ENCODE data around the gene NMT1. TPM values are rescaled to one million over a fixed set of nuclear protein-coding genes. Genes with fewer than 3 reads are reported as not detected.

NMT1 gene
- total RNA-seq, 4 donors from 2014 or later = 58.5 to 79.3 (median 65.1) TPM

- H3K36me3 ChIP-seq = peaks cover 61 to 97% (median 93%) of the 10 kb centered on the region in 4 donors
- TF ChIP-seq CTCF (IDR thresholded peaks at IDR 0.05) (no peak), EP300 (IDR thresholded peaks at IDR 0.05) (no peak), POLR2A (IDR thresholded peaks at IDR 0.05; ENCODE audit: low read depth) (no peak), POLR2AphosphoS5 (IDR thresholded peaks at IDR 0.05) (no peak)
- intact Hi-C loops (cut with DNase I) = no loop called here
Observed at GRCh38 chr17:45101546-45101882, 40.4 kb downstream of the NMT1 start.

GRCh38 chr17:45101883-45102811, 41.0 kb downstream of the NMT1 start:
- H3K27ac ChIP-seq (replicated peaks in 1 of 4) = peak overlapping the region; percentile 18 to 55 (median 30)
- no peaks in the 10 kb centered on the region for H3K27me3 ChIP-seq
- no peak overlapping the region for H3K4me3 ChIP-seq
- 79% methylated on average over 12 of the region's 12 CpGs for WGBS
- no peaks in the 10 kb centered on the region for H3K9me3 ChIP-seq
- peaks cover 33 to 57% (median 37%) of the 10 kb centered on the region in 4 donors for H3K4me1 ChIP-seq
- intact Hi-C loops (cut with DNase I) = no loop called here
- no peak for DNase-seq (ENCODE audit: extremely low spot score)
- TF ChIP-seq EP300 (IDR thresholded peaks at IDR 0.05) = no peak
- no peak for TF ChIP-seq POLR2A (IDR thresholded peaks at IDR 0.05; ENCODE audit: low read depth)
- TF ChIP-seq POLR2AphosphoS5 (IDR thresholded peaks at IDR 0.05) = no peak
- no peak for TF ChIP-seq CTCF (IDR thresholded peaks at IDR 0.05)
- peaks cover 55 to 97% (median 93%) of the 10 kb centered on the region in 4 donors for H3K36me3 ChIP-seq

More at GRCh38 chr17:45101546-45101882, 40.4 kb downstream of the NMT1 start:
- no peak for DNase-seq (ENCODE audit: extremely low spot score)
- Histone ChIP-seq H3K4me1 (peaks cover 31 to 52% (median 36%) of the 10 kb centered on the region in 4 donors), H3K9me3 (no peaks in the 10 kb centered on the region), H3K27ac (replicated peaks in 1 of 4) (peak overlapping the region in 2 of 4 donors; percentile 35 to 55), H3K27me3 (no peaks in the 10 kb centered on the region), H3K4me3 (no peak overlapping the region)
- 63% methylated on average over 9 of the region's 9 CpGs for WGBS

GRCh38 chr17:45102856-45103255, 41.7 kb downstream of the NMT1 start:
- TF ChIP-seq EP300 (IDR thresholded peaks at IDR 0.05) (no peak), POLR2A (IDR thresholded peaks at IDR 0.05; ENCODE audit: low read depth) (no peak), CTCF (IDR thresholded peaks at IDR 0.05) (no peak), POLR2AphosphoS5 (IDR thresholded peaks at IDR 0.05) (no peak)
- intact Hi-C loops (cut with DNase I) = no loop called here
- no peak overlapping the region for H3K4me3 ChIP-seq
- H3K9me3 ChIP-seq = no peaks in the 10 kb centered on the region
- peak overlapping the region in 3 of 4 donors; percentile 18 to 55 (median 25) for H3K27ac ChIP-seq (replicated peaks in 1 of 4)
- H3K27me3 ChIP-seq = no peaks in the 10 kb centered on the region
- peaks cover 36 to 61% (median 39%) of the 10 kb centered on the region in 4 donors for H3K4me1 ChIP-seq
- 89% methylated on average over 9 of the region's 9 CpGs for WGBS
- DNase-seq (ENCODE audit: extremely low spot score) = no peak
- H3K36me3 ChIP-seq = peaks cover 48 to 97% (median 93%) of the 10 kb centered on the region in 4 donors

- H3K4me3 ChIP-seq = no peak overlapping the region
- H3K36me3 ChIP-seq = peaks cover 43 to 97% (median 93%) of the 10 kb centered on the region in 4 donors
- H3K27ac ChIP-seq (replicated peaks in 1 of 4) = no peak overlapping the region
- 74% methylated on average over 8 of the region's 9 CpGs for WGBS
- peaks cover 36 to 57% (median 39%) of the 10 kb centered on the region in 4 donors for H3K4me1 ChIP-seq
- H3K9me3 ChIP-seq = no peaks in the 10 kb centered on the region
- DNase-seq (ENCODE audit: extremely low spot score) = no peak
- intact Hi-C loops (cut with DNase I) = no loop called here
- TF ChIP-seq POLR2A (IDR thresholded peaks at IDR 0.05; ENCODE audit: low read depth) (no peak), POLR2AphosphoS5 (IDR thresholded peaks at IDR 0.05) (no peak), CTCF (IDR thresholded peaks at IDR 0.05) (no peak), EP300 (IDR thresholded peaks at IDR 0.05) (no peak)
- no peaks in the 10 kb centered on the region for H3K27me3 ChIP-seq
Observed at GRCh38 chr17:45103269-45103795, 42.2 kb downstream of the NMT1 start.

All from esophagus muscularis mucosa (tissue), 4 donors.